ENCODE data around the gene PXYLP1. TPM values are rescaled to one million over a fixed set of nuclear protein-coding genes. Genes with fewer than 3 reads are reported as not detected.

Gene PXYLP1
- total RNA-seq, 1 donor from 2014 or later: 17.2 TPM

DNA sequence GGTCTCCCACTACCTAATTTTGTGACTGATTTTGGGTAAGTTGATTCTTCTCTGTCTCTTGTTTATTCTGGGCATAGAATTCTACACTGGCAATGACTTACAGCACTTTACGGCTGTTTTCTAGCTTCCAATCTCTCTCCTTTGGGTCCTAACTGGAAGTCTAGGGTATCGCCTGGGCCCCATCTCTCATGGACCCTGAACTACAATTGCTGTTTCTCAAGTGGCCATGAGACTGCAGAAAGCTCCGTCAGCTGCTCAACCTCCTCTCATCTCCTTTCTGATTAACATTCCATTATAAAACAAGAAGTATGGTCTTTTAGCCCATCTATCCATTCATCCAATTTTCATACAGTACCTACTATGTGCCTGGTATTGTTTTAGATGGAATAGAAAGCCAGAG, 4.4 kb upstream of the PXYLP1 start:
- Histone ChIP-seq H3K27ac (ENCODE audit: low read depth, low read length) (no peak overlapping the region), H3K9ac (ENCODE audit: low read depth in 1 of 3, low read length in 3 of 3) (no peak overlapping the region), H3K36me3 (ENCODE audit: control insufficient read depth in 3 of 3, insufficient read depth in 3 of 3, low read length in 3 of 3) (no peaks in the 10 kb centered on the region), H3K9me3 (ENCODE audit: control insufficient read depth in 3 of 3, low read length in 3 of 3) (no peaks in the 10 kb centered on the region), H3K27me3 (ENCODE audit: control insufficient read depth in 3 of 3, insufficient read depth in 3 of 3, low read length in 3 of 3) (no peaks in the 10 kb centered on the region), H3K4me3 (ENCODE audit: low read length in 3 of 3) (no peak overlapping the region), H3K4me1 (ENCODE audit: control insufficient read depth in 3 of 3, insufficient read depth in 3 of 3, low read length in 3 of 3) (peaks cover 5 to 11% (median 8%) of the 10 kb centered on the region in 3 donors)

DNA sequence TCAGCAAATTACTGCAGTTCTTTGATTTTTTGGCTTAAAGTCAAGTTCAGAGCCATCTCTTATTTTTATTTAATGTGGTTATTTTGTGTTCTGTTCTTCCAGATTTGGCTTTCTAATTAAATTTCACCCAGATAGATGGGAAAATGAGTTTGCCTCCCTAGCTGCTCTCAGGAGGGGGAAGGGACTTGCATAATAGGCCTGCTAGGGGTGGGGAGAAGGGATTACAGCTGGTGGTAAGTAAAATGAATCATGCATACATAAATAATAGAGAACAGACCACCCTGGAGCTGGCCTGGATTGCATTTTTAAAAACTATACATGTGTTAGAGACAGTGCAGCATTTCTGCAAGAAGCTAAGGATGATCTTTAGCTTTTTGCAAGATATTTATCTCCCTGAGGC, 3.9 kb upstream of the PXYLP1 start:
- H3K9ac ChIP-seq (ENCODE audit: low read depth in 1 of 3, low read length in 3 of 3): no peak overlapping the region
- no peak overlapping the region for H3K4me3 ChIP-seq (ENCODE audit: low read length in 3 of 3)
- peaks cover 5 to 12% (median 11%) of the 10 kb centered on the region in 3 donors for H3K4me1 ChIP-seq (ENCODE audit: control insufficient read depth in 3 of 3, insufficient read depth in 3 of 3, low read length in 3 of 3)
- no peaks in the 10 kb centered on the region for H3K36me3 ChIP-seq (ENCODE audit: control insufficient read depth in 3 of 3, insufficient read depth in 3 of 3, low read length in 3 of 3)
- H3K9me3 ChIP-seq (ENCODE audit: control insufficient read depth in 3 of 3, low read length in 3 of 3): no peaks in the 10 kb centered on the region
- H3K27ac ChIP-seq (ENCODE audit: low read depth, low read length): no peak overlapping the region
- no peaks in the 10 kb centered on the region for H3K27me3 ChIP-seq (ENCODE audit: control insufficient read depth in 3 of 3, insufficient read depth in 3 of 3, low read length in 3 of 3)

DNA sequence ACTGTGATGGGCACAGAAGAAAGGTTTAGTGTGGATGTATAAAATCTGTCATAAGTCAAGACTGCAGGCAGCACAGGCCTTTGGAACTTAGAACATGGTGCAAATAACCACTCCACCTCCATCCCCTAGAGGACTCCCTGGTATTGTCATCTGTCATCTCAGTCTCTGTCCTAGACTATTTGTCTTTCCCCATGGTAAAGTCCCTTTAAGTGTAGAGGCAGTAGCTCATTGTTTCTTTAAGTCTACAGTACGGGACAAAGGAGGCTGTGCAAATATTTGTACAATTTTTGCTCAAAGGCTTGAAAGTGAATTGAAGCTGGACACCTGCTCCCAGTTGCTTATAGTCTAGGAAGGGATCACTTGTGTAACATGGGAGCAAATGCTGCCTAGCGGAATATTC, 3.2 kb upstream of the PXYLP1 start:
- no peaks in the 10 kb centered on the region for H3K36me3 ChIP-seq (ENCODE audit: control insufficient read depth in 3 of 3, insufficient read depth in 3 of 3, low read length in 3 of 3)
- no peaks in the 10 kb centered on the region for H3K9me3 ChIP-seq (ENCODE audit: control insufficient read depth in 3 of 3, low read length in 3 of 3)
- no peak overlapping the region for H3K27ac ChIP-seq (ENCODE audit: low read depth, low read length)
- H3K4me3 ChIP-seq (ENCODE audit: low read length in 3 of 3): no peak overlapping the region
- no peak overlapping the region for H3K9ac ChIP-seq (ENCODE audit: low read depth in 1 of 3, low read length in 3 of 3)
- H3K4me1 ChIP-seq (ENCODE audit: control insufficient read depth in 3 of 3, insufficient read depth in 3 of 3, low read length in 3 of 3): peaks cover 5 to 14% (median 11%) of the 10 kb centered on the region in 3 donors
- no peaks in the 10 kb centered on the region for H3K27me3 ChIP-seq (ENCODE audit: control insufficient read depth in 3 of 3, insufficient read depth in 3 of 3, low read length in 3 of 3)

DNA sequence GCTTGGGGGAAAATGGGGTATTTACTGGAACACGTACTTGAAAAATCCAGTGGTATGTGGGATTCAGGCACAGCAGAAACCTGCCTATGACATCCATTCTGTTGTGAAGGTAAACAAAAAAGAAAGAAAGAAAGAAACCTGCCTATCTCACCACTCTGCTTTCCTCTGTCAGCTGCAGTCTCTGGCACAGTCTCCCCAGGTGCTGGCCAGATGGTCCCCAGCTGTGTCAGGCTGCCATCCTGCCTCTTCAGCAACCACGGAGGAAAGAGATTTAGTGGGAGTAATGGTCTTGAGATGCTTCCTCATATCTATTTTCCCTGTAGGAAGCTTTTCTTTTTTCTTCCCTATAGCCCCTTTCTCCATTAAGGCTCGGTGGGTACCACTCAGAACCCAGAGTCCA, 2.5 kb upstream of the PXYLP1 start:
- Histone ChIP-seq H3K36me3 (ENCODE audit: control insufficient read depth in 3 of 3, insufficient read depth in 3 of 3, low read length in 3 of 3) (no peaks in the 10 kb centered on the region), H3K4me1 (ENCODE audit: control insufficient read depth in 3 of 3, insufficient read depth in 3 of 3, low read length in 3 of 3) (peaks cover 5 to 14% (median 11%) of the 10 kb centered on the region in 3 donors), H3K27ac (ENCODE audit: low read depth, low read length) (no peak overlapping the region), H3K4me3 (ENCODE audit: low read length in 3 of 3) (no peak overlapping the region), H3K27me3 (ENCODE audit: control insufficient read depth in 3 of 3, insufficient read depth in 3 of 3, low read length in 3 of 3) (no peaks in the 10 kb centered on the region), H3K9ac (ENCODE audit: low read depth in 1 of 3, low read length in 3 of 3) (no peak overlapping the region), H3K9me3 (ENCODE audit: control insufficient read depth in 3 of 3, low read length in 3 of 3) (no peaks in the 10 kb centered on the region)

DNA sequence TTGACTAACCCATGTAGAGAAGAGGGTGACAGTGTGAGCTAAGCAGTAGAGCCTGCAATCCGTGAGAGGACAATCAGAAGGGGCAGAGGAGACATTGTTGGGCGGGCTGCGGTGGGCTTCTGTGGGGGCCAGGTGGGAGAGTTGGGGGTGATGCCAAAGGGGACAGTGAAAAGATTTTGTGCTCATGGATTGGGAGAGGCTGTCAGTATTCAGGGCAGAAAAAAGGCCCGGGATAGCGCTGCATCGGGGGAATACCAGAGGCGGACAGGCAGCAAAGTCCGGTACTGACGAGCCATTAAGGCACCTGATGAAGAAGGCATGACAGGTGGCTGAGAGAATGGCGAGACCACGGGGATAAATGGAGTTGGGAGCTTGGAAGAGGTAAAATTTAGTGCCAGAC, 1.3 kb upstream of the PXYLP1 start:
- no peaks in the 10 kb centered on the region for H3K9me3 ChIP-seq (ENCODE audit: control insufficient read depth in 3 of 3, low read length in 3 of 3)
- H3K4me3 ChIP-seq (ENCODE audit: low read length in 3 of 3): no peak overlapping the region
- peaks cover 5 to 14% (median 11%) of the 10 kb centered on the region in 3 donors for H3K4me1 ChIP-seq (ENCODE audit: control insufficient read depth in 3 of 3, insufficient read depth in 3 of 3, low read length in 3 of 3)
- H3K27me3 ChIP-seq (ENCODE audit: control insufficient read depth in 3 of 3, insufficient read depth in 3 of 3, low read length in 3 of 3): no peaks in the 10 kb centered on the region
- no peak overlapping the region for H3K27ac ChIP-seq (ENCODE audit: low read depth, low read length)
- H3K9ac ChIP-seq (ENCODE audit: low read depth in 1 of 3, low read length in 3 of 3): no peak overlapping the region
- no peaks in the 10 kb centered on the region for H3K36me3 ChIP-seq (ENCODE audit: control insufficient read depth in 3 of 3, insufficient read depth in 3 of 3, low read length in 3 of 3)

DNA sequence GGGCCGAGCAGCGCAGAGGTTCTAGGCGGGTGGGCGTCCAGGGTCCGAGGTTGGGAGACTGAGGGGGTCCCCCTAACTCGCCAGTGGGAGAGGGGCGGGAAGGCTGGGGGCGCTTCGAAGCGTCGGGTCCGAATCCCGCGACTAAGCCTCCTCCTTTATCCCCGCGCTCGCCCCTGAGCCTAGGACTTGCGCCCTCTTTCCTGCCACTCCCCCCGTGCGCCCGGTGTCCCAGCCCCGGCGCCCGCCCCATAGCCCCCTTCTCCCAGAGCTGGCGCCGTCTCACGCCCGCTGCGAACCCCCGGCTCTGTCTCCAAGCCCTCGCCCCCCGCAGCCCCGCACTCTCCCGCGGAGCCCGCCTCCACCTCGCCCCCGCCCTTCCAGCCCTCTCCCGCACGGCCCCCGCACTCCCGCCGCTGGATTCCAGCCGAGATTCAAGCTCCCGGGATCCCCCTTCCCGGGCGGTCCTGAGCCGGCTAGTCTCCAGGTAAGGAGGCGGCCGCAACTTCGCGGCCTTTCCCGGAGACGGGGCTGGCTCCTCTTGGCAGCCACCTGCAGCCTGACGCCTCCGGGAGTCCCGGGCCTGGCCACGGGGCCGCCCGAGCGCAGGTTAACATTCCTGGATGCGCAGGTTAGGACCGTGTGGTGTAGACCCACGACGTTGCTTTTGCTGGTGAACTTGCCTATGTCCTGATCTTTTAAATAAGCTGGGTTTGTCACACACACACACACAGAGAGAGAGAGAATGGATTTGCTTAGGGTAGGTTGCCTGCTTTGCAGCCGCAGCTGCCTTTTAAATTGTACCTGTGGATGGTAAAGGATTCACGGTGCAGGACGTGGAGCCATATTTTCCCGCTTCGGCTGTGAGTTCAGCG, 563 bp downstream of the PXYLP1 start:
- Histone ChIP-seq H3K4me1 (ENCODE audit: control insufficient read depth in 3 of 3, insufficient read depth in 3 of 3, low read length in 3 of 3) (peaks cover 6 to 16% (median 13%) of the 10 kb centered on the region in 3 donors), H3K27ac (ENCODE audit: low read depth, low read length) (peak overlapping the region; percentile 14), H3K9ac (ENCODE audit: low read depth in 1 of 3, low read length in 3 of 3) (peak overlapping the region; percentile 67 to 86 (median 84)), H3K9me3 (ENCODE audit: control insufficient read depth in 3 of 3, low read length in 3 of 3) (no peaks in the 10 kb centered on the region), H3K27me3 (ENCODE audit: control insufficient read depth in 3 of 3, insufficient read depth in 3 of 3, low read length in 3 of 3) (no peaks in the 10 kb centered on the region), H3K4me3 (ENCODE audit: low read length in 3 of 3) (peak overlapping the region; percentile 64 to 88 (median 79)), H3K36me3 (ENCODE audit: control insufficient read depth in 3 of 3, insufficient read depth in 3 of 3, low read length in 3 of 3) (peaks cover 0 to 2% (median 0%) of the 10 kb centered on the region in 3 donors)

DNA sequence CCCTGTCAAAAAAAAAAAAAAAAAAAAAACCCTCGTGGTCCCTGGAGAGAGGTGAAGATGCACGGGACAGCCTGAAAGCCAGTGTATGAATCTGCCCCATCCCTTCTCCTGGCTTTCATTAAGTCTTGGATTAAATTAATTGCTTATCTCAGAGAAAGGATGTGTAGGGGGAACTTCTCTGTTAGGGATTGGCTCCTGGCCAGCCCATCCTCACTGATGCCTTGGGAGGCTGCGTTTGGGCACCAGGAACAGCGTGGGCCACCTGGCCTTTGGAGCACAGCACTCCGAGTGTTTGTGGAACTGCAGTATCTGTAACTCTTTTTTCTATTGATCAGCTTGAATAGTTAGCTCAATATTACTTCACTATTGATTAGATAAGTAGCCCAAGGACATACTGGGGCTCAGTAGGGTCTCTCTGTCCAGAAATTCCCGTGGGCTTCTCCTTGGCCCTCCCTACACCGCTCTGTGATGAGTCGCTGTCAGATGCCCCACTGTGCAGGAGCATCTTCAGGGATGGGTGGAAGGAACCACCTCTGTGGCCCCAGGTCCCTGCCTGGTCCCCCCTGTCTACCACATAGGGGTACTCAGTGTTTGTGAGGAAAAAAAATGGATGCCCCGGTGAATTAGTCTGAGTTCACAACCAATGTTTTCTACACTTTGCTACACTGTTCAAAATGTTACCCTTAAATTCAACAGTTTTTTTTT, 2.0 kb downstream of the PXYLP1 start:
- H3K4me1 ChIP-seq (ENCODE audit: control insufficient read depth in 3 of 3, insufficient read depth in 3 of 3, low read length in 3 of 3): peaks cover 19 to 30% (median 27%) of the 10 kb centered on the region in 3 donors
- H3K27ac ChIP-seq (ENCODE audit: low read depth, low read length): no peak overlapping the region
- peaks cover 0 to 2% (median 0%) of the 10 kb centered on the region in 3 donors for H3K36me3 ChIP-seq (ENCODE audit: control insufficient read depth in 3 of 3, insufficient read depth in 3 of 3, low read length in 3 of 3)
- H3K9me3 ChIP-seq (ENCODE audit: control insufficient read depth in 3 of 3, low read length in 3 of 3): no peaks in the 10 kb centered on the region
- H3K27me3 ChIP-seq (ENCODE audit: control insufficient read depth in 3 of 3, insufficient read depth in 3 of 3, low read length in 3 of 3): no peaks in the 10 kb centered on the region
- no peak overlapping the region for H3K4me3 ChIP-seq (ENCODE audit: low read length in 3 of 3)
- no peak overlapping the region for H3K9ac ChIP-seq (ENCODE audit: low read depth in 1 of 3, low read length in 3 of 3)

DNA sequence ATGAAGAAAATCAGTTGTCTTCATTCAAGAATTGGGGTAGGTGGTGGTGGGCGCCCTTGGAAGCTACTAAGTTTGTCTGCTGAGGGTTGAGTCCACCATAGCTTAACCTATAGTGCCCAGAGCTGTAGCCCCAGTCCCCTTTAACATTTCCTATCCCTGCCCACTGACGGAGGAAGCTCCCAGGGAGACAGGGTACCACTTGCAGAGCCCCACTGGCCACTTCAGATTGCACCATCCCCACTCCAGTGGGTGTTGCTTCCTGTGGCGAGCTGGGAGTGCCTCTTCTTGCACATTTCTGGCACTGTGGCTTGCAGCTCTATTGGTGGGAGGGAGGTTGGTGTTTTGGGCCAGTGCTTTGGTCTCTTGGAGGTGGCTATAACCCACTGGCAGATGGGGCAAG, 2.7 kb downstream of the PXYLP1 start:
- Histone ChIP-seq H3K27ac (ENCODE audit: low read depth, low read length) (no peak overlapping the region), H3K9ac (ENCODE audit: low read depth in 1 of 3, low read length in 3 of 3) (no peak overlapping the region), H3K4me1 (ENCODE audit: control insufficient read depth in 3 of 3, insufficient read depth in 3 of 3, low read length in 3 of 3) (peaks cover 21 to 34% (median 30%) of the 10 kb centered on the region in 3 donors), H3K27me3 (ENCODE audit: control insufficient read depth in 3 of 3, insufficient read depth in 3 of 3, low read length in 3 of 3) (no peaks in the 10 kb centered on the region), H3K36me3 (ENCODE audit: control insufficient read depth in 3 of 3, insufficient read depth in 3 of 3, low read length in 3 of 3) (peaks cover 0 to 2% (median 0%) of the 10 kb centered on the region in 3 donors), H3K4me3 (ENCODE audit: low read length in 3 of 3) (no peak overlapping the region), H3K9me3 (ENCODE audit: control insufficient read depth in 3 of 3, low read length in 3 of 3) (no peaks in the 10 kb centered on the region)

DNA sequence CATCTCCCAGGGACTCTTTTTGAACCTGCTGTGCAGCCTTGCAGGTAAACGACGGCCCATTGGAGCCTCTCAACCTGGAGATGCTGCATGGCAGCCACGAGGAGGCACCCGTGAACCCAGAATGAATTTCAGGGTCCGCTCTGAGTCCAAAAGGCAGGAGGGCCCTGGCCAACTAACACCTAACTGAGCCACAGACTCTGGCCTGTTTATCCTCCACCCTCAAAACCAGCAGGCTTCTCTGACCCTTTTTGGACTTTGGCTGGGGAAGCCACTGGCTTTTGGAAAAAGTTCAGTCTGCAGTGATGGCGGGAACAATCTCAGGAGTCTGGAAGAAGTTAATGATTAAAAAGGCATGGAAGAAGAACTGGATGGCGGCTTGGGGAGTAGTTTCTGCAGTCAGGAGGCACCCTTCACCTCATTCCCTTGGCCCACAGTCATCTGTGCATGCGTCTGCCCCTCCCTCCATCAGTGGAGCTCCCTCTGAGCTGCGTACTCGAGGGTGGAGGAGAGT, 4.1 kb downstream of the PXYLP1 start:
- Histone ChIP-seq H3K9ac (ENCODE audit: low read depth in 1 of 3, low read length in 3 of 3) (no peak overlapping the region), H3K4me1 (ENCODE audit: control insufficient read depth in 3 of 3, insufficient read depth in 3 of 3, low read length in 3 of 3) (peaks cover 35 to 45% (median 39%) of the 10 kb centered on the region in 3 donors), H3K27ac (ENCODE audit: low read depth, low read length) (no peak overlapping the region), H3K4me3 (ENCODE audit: low read length in 3 of 3) (no peak overlapping the region), H3K36me3 (ENCODE audit: control insufficient read depth in 3 of 3, insufficient read depth in 3 of 3, low read length in 3 of 3) (peaks cover 0 to 2% (median 0%) of the 10 kb centered on the region in 3 donors), H3K27me3 (ENCODE audit: control insufficient read depth in 3 of 3, insufficient read depth in 3 of 3, low read length in 3 of 3) (no peaks in the 10 kb centered on the region), H3K9me3 (ENCODE audit: control insufficient read depth in 3 of 3, low read length in 3 of 3) (no peaks in the 10 kb centered on the region)

DNA sequence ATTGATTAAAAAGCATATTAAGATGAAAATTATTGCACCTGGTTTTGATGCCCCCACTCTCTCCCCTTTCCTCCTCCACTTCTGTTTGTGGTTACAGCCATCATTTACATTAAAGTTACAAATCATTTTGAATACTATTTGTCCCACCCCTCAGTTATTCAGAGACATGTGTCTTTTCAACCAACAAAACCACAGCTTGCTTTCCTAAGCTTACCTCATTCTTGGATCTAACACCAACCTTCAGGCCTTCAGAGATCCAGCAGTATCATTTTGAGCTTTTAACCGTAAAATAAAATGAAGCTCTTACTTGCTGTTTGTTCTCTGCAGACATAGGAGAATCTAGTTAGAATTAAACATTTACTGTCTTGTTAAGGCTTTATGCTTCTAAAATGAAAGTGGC, 4.7 kb downstream of the PXYLP1 start:
- Histone ChIP-seq H3K4me1 (ENCODE audit: control insufficient read depth in 3 of 3, insufficient read depth in 3 of 3, low read length in 3 of 3) (peaks cover 36 to 45% (median 39%) of the 10 kb centered on the region in 3 donors), H3K9me3 (ENCODE audit: control insufficient read depth in 3 of 3, low read length in 3 of 3) (no peaks in the 10 kb centered on the region), H3K9ac (ENCODE audit: low read depth in 1 of 3, low read length in 3 of 3) (no peak overlapping the region), H3K36me3 (ENCODE audit: control insufficient read depth in 3 of 3, insufficient read depth in 3 of 3, low read length in 3 of 3) (peaks cover 0 to 2% (median 0%) of the 10 kb centered on the region in 3 donors), H3K4me3 (ENCODE audit: low read length in 3 of 3) (no peak overlapping the region), H3K27ac (ENCODE audit: low read depth, low read length) (no peak overlapping the region), H3K27me3 (ENCODE audit: control insufficient read depth in 3 of 3, insufficient read depth in 3 of 3, low read length in 3 of 3) (no peaks in the 10 kb centered on the region)
